WI38 (cell line): ENCODE measurements around the gene CABP1.

Source experiments
- H3K4me3 ChIP-seq: 2 replicates; pipeline ENCODE4 v1.5.1; 2011; ENCODE audit warnings: low read depth, mild to moderate bottlenecking, control low read depth, low read length
- TF ChIP-seq, protein P1 (sequence below): IDR thresholded peaks from 2 replicates; pipeline ENCODE4 v1.5.1; 2012; ENCODE audit warnings: low read depth, mild to moderate bottlenecking, control low read depth, low read length

CABP1 gene

GRCh38 chr12:120674097-120674636 lies 33.7 kb downstream of the CABP1 start:
- H3K4me3 ChIP-seq, result no peak overlapping the region
- TF ChIP-seq, protein P1, sequence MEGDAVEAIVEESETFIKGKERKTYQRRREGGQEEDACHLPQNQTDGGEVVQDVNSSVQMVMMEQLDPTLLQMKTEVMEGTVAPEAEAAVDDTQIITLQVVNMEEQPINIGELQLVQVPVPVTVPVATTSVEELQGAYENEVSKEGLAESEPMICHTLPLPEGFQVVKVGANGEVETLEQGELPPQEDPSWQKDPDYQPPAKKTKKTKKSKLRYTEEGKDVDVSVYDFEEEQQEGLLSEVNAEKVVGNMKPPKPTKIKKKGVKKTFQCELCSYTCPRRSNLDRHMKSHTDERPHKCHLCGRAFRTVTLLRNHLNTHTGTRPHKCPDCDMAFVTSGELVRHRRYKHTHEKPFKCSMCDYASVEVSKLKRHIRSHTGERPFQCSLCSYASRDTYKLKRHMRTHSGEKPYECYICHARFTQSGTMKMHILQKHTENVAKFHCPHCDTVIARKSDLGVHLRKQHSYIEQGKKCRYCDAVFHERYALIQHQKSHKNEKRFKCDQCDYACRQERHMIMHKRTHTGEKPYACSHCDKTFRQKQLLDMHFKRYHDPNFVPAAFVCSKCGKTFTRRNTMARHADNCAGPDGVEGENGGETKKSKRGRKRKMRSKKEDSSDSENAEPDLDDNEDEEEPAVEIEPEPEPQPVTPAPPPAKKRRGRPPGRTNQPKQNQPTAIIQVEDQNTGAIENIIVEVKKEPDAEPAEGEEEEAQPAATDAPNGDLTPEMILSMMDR, result no peak

- TF ChIP-seq, protein P1, result no peak
- no peak overlapping the region for H3K4me3 ChIP-seq
Observed at GRCh38 chr12:120677765-120678473, 37.5 kb downstream of the CABP1 start.

GRCh38 chr12:120678572-120678971 lies 38.1 kb downstream of the CABP1 start:
- TF ChIP-seq, protein P1, result no peak
- no peak overlapping the region for H3K4me3 ChIP-seq

DNA sequence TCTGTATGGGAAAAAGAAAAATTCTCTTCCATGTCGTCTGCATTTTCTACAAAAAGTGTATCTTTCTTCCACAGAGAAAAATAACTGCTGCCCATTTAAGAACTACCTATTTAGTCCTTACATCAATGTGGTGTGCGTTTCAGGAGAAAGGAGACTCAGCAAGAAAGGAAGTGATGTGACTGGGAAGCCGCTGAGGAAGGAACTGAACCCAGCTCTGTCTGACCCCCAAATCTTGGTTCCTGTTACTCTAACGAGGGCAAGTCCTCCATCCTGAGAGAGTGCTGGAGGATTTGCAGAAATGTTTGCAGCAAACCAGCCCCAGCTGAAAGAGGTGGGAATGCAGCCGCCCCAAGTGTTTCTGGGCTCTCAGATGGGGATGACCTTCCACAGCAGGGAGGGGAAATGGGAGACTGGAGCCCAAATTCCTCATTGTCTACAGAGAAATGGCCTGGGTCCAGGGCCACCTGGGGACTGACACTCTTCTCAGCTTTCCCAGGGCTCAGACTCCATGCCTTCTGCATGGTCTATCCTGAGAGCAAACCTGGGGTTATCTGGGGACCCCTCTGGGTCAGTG lies 39.8 kb downstream of the CABP1 start:
- TF ChIP-seq, protein P1, result no peak
- no peak overlapping the region for H3K4me3 ChIP-seq

DNA sequence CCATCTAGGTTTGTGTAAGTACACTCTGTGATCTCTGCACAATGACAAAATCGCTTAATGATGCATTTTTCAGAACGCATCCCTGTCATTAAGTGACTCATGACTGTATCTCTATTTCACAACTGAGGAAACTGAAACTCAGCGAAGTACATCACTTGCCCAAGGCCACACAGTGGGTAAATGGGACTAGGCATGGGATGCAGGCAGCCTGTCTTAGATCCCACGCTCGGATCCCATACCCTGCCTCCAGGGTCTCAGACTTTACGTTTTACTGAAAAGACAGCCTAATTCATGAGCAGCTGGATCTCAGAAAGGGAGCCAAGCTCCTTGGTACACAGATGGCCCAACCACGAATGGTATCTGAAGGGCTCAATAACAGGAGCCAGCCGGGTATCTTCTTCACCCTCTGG lies 44.1 kb downstream of the CABP1 start:
- TF ChIP-seq, protein P1, result no peak
- H3K4me3 ChIP-seq, result no peak overlapping the region

GRCh38 chr12:120685522-120685921 lies 45.1 kb downstream of the CABP1 start:
- TF ChIP-seq, protein P1, result no peak
- no peak overlapping the region for H3K4me3 ChIP-seq

DNA sequence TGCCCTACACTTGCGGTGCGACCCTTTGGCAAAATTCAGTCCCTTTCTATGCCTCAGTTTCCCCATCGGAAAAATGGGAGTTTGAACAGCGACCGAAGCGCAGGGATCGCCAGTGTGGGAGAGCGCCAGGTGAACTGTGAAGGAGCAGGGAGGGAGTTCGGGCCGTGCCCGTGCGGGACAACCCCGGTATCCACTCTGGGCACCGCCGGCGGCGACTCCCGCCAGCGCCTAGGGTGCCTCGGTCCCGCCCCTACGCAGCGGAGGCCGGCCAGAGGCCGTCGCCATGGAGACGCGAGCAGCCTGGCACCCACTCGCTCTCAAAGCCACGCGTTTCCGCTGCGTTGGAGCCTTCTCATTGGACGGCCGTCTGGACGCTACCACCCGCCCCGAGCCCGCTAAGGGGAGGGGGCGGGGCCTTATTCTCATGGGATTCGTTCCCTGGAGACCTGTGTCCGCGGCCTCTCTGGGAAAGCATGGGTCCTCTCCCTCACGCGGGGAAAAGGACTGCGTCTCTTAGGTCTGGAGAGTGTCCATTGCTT lies 45.8 kb downstream of the CABP1 start:
- H3K4me3 ChIP-seq, result peak overlapping the region; percentile 88
- TF ChIP-seq, protein P1, result no peak
